B cell (primary cell): ENCODE results near the gene GRK6. TPM values are rescaled to one million over a fixed set of nuclear protein-coding genes. Genes with fewer than 3 reads are reported as not detected.

ENCODE experiments used
- ATAC-seq: fragments of 200-7000 bp; cut with Tn5 transposase; one replicate; pipeline ENCODE4 v1.10.0; 2021; ENCODE audit warnings: low read depth, mild to moderate bottlenecking, moderate number of reproducible peaks, moderate library complexity
- CTCF ChIA-PET: fragments of 350-600 bp; sonication (Branson Sonifier 250); formaldehyde crosslinking; loops from one replicate; lab custom pipeline; 2021; ENCODE audit warnings: antibody characterized with exemption, inconsistent platforms; lab: Charles Lee
- POLR2A ChIA-PET: fragments of 350-600 bp; sonication (Branson Sonifier 250); formaldehyde crosslinking; loops from one replicate; lab custom pipeline; 2021; ENCODE audit warnings: antibody characterized with exemption; lab: Charles Lee
- DNase-seq: peaks from one replicate; pipeline ENCODE4 v3.0.0; 2013
- H2AFZ ChIP-seq: 2 replicates; pipeline ENCODE4 v1.6.1; 2012; ENCODE audit warnings: mild to moderate bottlenecking, low read depth, low read length; ENCODE audit not compliant: insufficient read depth, poor library complexity, severe bottlenecking
- H3K27ac ChIP-seq, 2 donors: 1 replicate in 1 of 2; 2 replicates in 1 of 2; pipeline ENCODE4 v1.5.1; 2012 to 2013; ENCODE audit warnings: low read length in 2 of 2, mild to moderate bottlenecking in 2 of 2, moderate library complexity in 1 of 2
- H3K27me3 ChIP-seq, 4 experiments: fragments of 200-600 bp in 1 of 4; sonication (generic) in 1 of 4; replicated peaks in 1 of 4; 1 replicate in 2 of 4; 2 replicates in 2 of 4; pipeline versions ENCODE4 v1.6.1 to v1.7.0; 2013 to 2016; ENCODE audit warnings: low read length in 3 of 4, mild to moderate bottlenecking in 2 of 4, mixed read lengths in 1 of 4, moderate library complexity in 1 of 4; ENCODE audit not compliant: insufficient read depth in 4 of 4, control insufficient read depth in 3 of 4; ENCODE audit errors: control extremely low read depth in 1 of 4
- H3K36me3 ChIP-seq, 2 experiments: replicated peaks in 1 of 2; 1 replicate in 1 of 2; 2 replicates in 1 of 2; pipeline versions ENCODE4 v1.6.1 to v1.7.1; 2013; ENCODE audit warnings: low read length in 1 of 2; ENCODE audit not compliant: insufficient read depth in 2 of 2, control insufficient read depth in 1 of 2; ENCODE audit errors: control extremely low read depth in 1 of 2, extremely low read depth in 1 of 2
- H3K4me1 ChIP-seq, 2 donors: fragments of 200-600 bp in 1 of 2; sonication (generic) in 1 of 2; 1 replicate in 1 of 2; 2 replicates in 1 of 2; pipeline versions ENCODE4 v1.5.1 to v1.6.1; 2013 to 2017; ENCODE audit warnings: low read length in 2 of 2; ENCODE audit not compliant: control insufficient read depth in 2 of 2, insufficient read depth in 2 of 2
- H3K4me2 ChIP-seq: replicated peaks from 2 replicates; pipeline ENCODE3; 2012; ENCODE audit warnings: mild to moderate bottlenecking, low read depth, low read length; ENCODE audit not compliant: poor library complexity, severe bottlenecking
- H3K4me3 ChIP-seq, 5 experiments: fragments of 200-600 bp in 1 of 5; sonication (generic) in 1 of 5; 1 replicate in 3 of 5; 2 replicates in 2 of 5; pipeline versions ENCODE4 v1.5.1 to v1.7.0; 2011 to 2016; ENCODE audit warnings: low read length in 4 of 5, mild to moderate bottlenecking in 4 of 5, low read depth in 2 of 5, control low read depth in 1 of 5, moderate library complexity in 1 of 5; ENCODE audit not compliant: insufficient read depth in 1 of 5; ENCODE audit errors: control extremely low read depth in 1 of 5, extremely low read depth in 1 of 5
- H3K79me2 ChIP-seq: fragments of 200-600 bp; sonication (generic); one replicate; pipeline ENCODE4 v1.6.0; 2016; ENCODE audit warnings: low read length; ENCODE audit not compliant: control insufficient read depth, insufficient read depth
- H3K9ac ChIP-seq: fragments of 200-600 bp; sonication (generic); 2 replicates; pipeline ENCODE4 v1.6.1; 2017; ENCODE audit warnings: mild to moderate bottlenecking, low read length, moderate library complexity
- H3K9me3 ChIP-seq, 3 donors: one replicate each; pipeline versions ENCODE4 v1.6.1 to v1.7.1; 2013; ENCODE audit warnings: low read length in 2 of 3; ENCODE audit not compliant: control insufficient read depth in 2 of 3, insufficient read depth in 1 of 3; ENCODE audit errors: control extremely low read depth in 1 of 3
- H4K20me1 ChIP-seq: 2 replicates; pipeline ENCODE4 v1.6.0; 2012; ENCODE audit warnings: mild to moderate bottlenecking, low read length; ENCODE audit not compliant: insufficient read depth, control insufficient read depth, poor library complexity, severe bottlenecking
- H3K27ac Mint-ChIP-seq: one replicate; pipeline ENCODE4 v1.8.0; 2021; ENCODE audit warnings: mixed read lengths
- H3K27me3 Mint-ChIP-seq: one replicate; pipeline ENCODE4 v1.8.0; 2021; ENCODE audit warnings: mixed read lengths
- H3K4me1 Mint-ChIP-seq: one replicate; pipeline ENCODE4 v1.8.0; 2021; ENCODE audit warnings: mixed read lengths
- H3K4me3 Mint-ChIP-seq: one replicate; pipeline ENCODE4 v1.8.0; 2021; ENCODE audit warnings: mixed read lengths
- H3K9me3 Mint-ChIP-seq: one replicate; pipeline ENCODE4 v1.8.0; 2022; ENCODE audit warnings: mixed read lengths; ENCODE audit not compliant: insufficient read depth
- CTCF ChIP-seq: fragments of 200-600 bp; IDR thresholded peaks from one replicate; pipeline ENCODE4 v1.8.0; 2022; ENCODE audit warnings: antibody characterized with exemption, mild to moderate bottlenecking
- EZH2 ChIP-seq: IDR thresholded peaks from 2 replicates; pipeline ENCODE4 v1.6.1; 2012; ENCODE audit warnings: borderline replicate concordance, low read depth, mild to moderate bottlenecking, moderate library complexity, low read length; ENCODE audit not compliant: insufficient read depth, poor library complexity, severe bottlenecking
- WGBS: methylation state at CpG from one replicate; pipeline ENCODE4 v1.1.5; 2013; ENCODE audit warnings: missing lambda C conversion rate; ENCODE audit not compliant: insufficient coverage; 5-methylcytosine and 5-hydroxymethylcytosine counted together
- intact Hi-C: fragments of 100-400 bp; cut with micrococcal nuclease; formaldehyde crosslinking; loops from one replicate; pipeline ENCODE4 v1.10.0; 2022
- polyA plus RNA-seq: library from polyadenylated mRNA; depleted of rRNA; stranded (reverse); fragments of >200 nt; gene quantifications from 2 replicates; pipeline ENCODE4 v1.2.3, GENCODE V29; 2012
- total RNA-seq, 2 donors: library from RNA; stranded (reverse); fragments of 120-200 nt in 1 of 2; gene quantifications; 1 replicate in 1 of 2; 2 replicates in 1 of 2; pipeline versions ENCODE4 v1.2.3 to v1.2.4, GENCODE V29; 2013 to 2022

Gene GRK6
- total and polyA plus RNA-seq, 2 donors (not counting 1 experiment from before 2014, with no cell fraction given) = 155 to 173 TPM

- no peak for TF ChIP-seq EZH2
- peak; percentile 33 for TF ChIP-seq CTCF
These were observed 31.6 kb downstream of the GRK6 start for GRCh38 chr5:177457852-177458681.

More at GRCh38 chr5:177457852-177458681, 31.6 kb downstream of the GRK6 start:
- Histone ChIP-seq H3K4me2 (no peak overlapping the region), H3K4me1 (peaks cover 15 to 26% of the 10 kb centered on the region in 2 donors), H4K20me1 (peaks cover 20% of the 10 kb centered on the region), H3K9me3 (peaks cover 0 to 4% (median 0%) of the 10 kb centered on the region in 3 donors), H3K79me2 (peaks cover 4% of the 10 kb centered on the region), H3K27me3 (no peaks in the 10 kb centered on the region), H3K27ac (no peak overlapping the region), H2AFZ (no peak overlapping the region), H3K36me3 (no peaks in the 10 kb centered on the region), H3K4me3 (no peak overlapping the region), H3K9ac (no peak overlapping the region)
- intact Hi-C loops = loop anchor here (2.0 kb wide), 1 partner anchor 145 kb away; no protein-coding TSS in a partner anchor
- CTCF ChIA-PET = interaction anchor here (1.0 to 21.3 kb wide), 14 partner anchors 12 to 150 kb away, joined by 3 to 628 read pairs (median 7); partner anchors contain the start of genes DBN1, DOK3, F12 and GRK6
- ATAC-seq (no peak), DNase-seq (no peak)
- Mint-ChIP-seq H3K27me3 (no peaks in the 10 kb centered on the region), H3K9me3 (no peaks in the 10 kb centered on the region), H3K4me3 (no peak overlapping the region), H3K27ac (no peak overlapping the region), H3K4me1 (peaks cover 18% of the 10 kb centered on the region)
- 96% methylated on average over 17 of the region's 20 CpGs for WGBS
- POLR2A ChIA-PET = interaction anchor here (0.5 to 6.7 kb wide), 5 partner anchors 20 to 140 kb away, joined by 3 to 87 read pairs (median 4); no protein-coding TSS in a partner anchor
